Upper lobe of left lung (tissue), 6 donors: Measurements from ENCODE around the gene ZCCHC24. TPM values are rescaled to one million over a fixed set of nuclear protein-coding genes. Genes with fewer than 3 reads are reported as not detected.

Experiments
- ATAC-seq, 2 donors: fragments of 200-7000 bp; cut with Tn5 transposase; one replicate each; pipeline ENCODE4 v1.9.1; 2022; ENCODE audit warnings: mild to moderate bottlenecking in 2 of 2, moderate library complexity in 2 of 2; ENCODE audit not compliant: low FRiP score in 2 of 2
- DNase-seq, 2 donors: peaks; one replicate each; pipeline ENCODE4 v3.0.0-alpha.2; 2019 to 2020
- H3K27ac ChIP-seq, 4 donors: fragments of 200-600 bp; sonication (generic); one replicate each; pipeline ENCODE4 v1.5.1; 2016 to 2019
- H3K27me3 ChIP-seq, 4 donors: fragments of 200-600 bp; sonication (generic); one replicate each; pipeline ENCODE4 v1.5.1; 2017 to 2019
- H3K36me3 ChIP-seq, 4 donors: fragments of 200-600 bp; sonication (generic); one replicate each; pipeline ENCODE4 v1.5.1; 2016 to 2019
- H3K4me1 ChIP-seq, 4 donors: fragments of 200-600 bp; sonication (generic); one replicate each; pipeline ENCODE4 v1.5.1; 2018 to 2019
- H3K4me3 ChIP-seq, 4 donors: fragments of 200-600 bp; sonication (generic); one replicate each; pipeline ENCODE4 v1.5.1; 2017 to 2019; ENCODE audit warnings: mild to moderate bottlenecking in 2 of 4, moderate library complexity in 1 of 4
- H3K9me3 ChIP-seq, 4 donors: fragments of 200-600 bp; sonication (generic); one replicate each; pipeline ENCODE4 v1.5.1; 2018 to 2019
- EP300 ChIP-seq, 4 donors: sonication (generic); formaldehyde crosslinking; IDR thresholded peaks; one replicate each; pipeline ENCODE4 v1.5.1; 2017; ENCODE audit warnings: antibody characterized with exemption in 4 of 4, control low read depth in 2 of 4
- POLR2A ChIP-seq, 4 donors: fragments of 450-650 bp; IDR thresholded peaks; one replicate each; pipeline ENCODE4 v1.5.1; 2016 to 2017; ENCODE audit warnings: antibody characterized with exemption in 4 of 4, mild to moderate bottlenecking in 2 of 4
- POLR2AphosphoS5 ChIP-seq, 2 donors: sonication (generic); formaldehyde crosslinking; IDR thresholded peaks; one replicate each; pipeline ENCODE4 v1.5.1; 2017; ENCODE audit warnings: antibody characterized with exemption in 2 of 2
- WGBS, 2 donors: methylation state at CpG; one replicate each; pipeline ENCODE4 v1.1.5; 2017 to 2018; 5-methylcytosine and 5-hydroxymethylcytosine counted together
- total RNA-seq, 6 donors: library from RNA; depleted of rRNA in 4 of 6; stranded (reverse); fragments of >200 nt in 4 of 6; gene quantifications; one replicate each; pipeline versions ENCODE4 v1.1.0 to v1.2.1, GENCODE V29; 2016 to 2021
- TF ChIP-seq, protein P1 (sequence below), 6 experiments: fragments of 450-650 bp in 4 of 6; fragments of 200-600 bp in 2 of 6; sonication (generic) in 2 of 6; IDR thresholded peaks; one replicate each; pipeline ENCODE4 v1.5.1; 2016 to 2019; ENCODE audit warnings: antibody characterized with exemption in 6 of 6
- donor health status: DM: no; HTN: no; CAD: no; lungs with moderate emphysema.
- donor health status: DM: no; HTN: yes; CAD: no; lungs with severe emphysema.

ZCCHC24 gene
- total RNA-seq, 6 donors from 2014 or later: 12.6 to 45.7 (median 21.0) TPM

DNA sequence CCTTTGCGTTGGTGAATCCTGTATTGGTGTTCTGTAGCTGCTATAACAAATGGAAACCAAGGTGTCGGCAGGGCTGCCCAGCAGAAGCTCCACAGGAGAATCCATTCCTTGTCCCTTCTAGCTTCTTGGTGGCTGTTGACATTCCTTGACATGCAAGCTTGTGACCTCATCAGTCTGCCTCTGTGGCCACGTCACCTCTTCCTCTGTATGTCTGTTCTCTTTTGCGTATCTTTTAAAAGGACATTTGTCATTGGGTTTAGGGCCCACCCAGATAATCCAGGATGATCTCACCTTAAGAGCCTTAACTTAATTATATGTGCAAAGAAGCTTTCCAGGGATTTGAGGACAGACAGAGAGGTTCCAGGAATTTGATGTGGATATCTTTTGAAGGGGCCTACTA is 15.3 kb upstream of the ZCCHC24 start:
- WGBS, 2 donors: 91 to 93% methylated on average over 4 of the region's 4 CpGs
- ATAC-seq (no peak), DNase-seq (no peak)
- H3K9me3 ChIP-seq: no peaks in the 10 kb centered on the region
- no peaks in the 10 kb centered on the region for H3K27me3 ChIP-seq
- H3K4me1 ChIP-seq: no peaks in the 10 kb centered on the region
- no peak overlapping the region for H3K4me3 ChIP-seq
- TF ChIP-seq, protein P1, sequence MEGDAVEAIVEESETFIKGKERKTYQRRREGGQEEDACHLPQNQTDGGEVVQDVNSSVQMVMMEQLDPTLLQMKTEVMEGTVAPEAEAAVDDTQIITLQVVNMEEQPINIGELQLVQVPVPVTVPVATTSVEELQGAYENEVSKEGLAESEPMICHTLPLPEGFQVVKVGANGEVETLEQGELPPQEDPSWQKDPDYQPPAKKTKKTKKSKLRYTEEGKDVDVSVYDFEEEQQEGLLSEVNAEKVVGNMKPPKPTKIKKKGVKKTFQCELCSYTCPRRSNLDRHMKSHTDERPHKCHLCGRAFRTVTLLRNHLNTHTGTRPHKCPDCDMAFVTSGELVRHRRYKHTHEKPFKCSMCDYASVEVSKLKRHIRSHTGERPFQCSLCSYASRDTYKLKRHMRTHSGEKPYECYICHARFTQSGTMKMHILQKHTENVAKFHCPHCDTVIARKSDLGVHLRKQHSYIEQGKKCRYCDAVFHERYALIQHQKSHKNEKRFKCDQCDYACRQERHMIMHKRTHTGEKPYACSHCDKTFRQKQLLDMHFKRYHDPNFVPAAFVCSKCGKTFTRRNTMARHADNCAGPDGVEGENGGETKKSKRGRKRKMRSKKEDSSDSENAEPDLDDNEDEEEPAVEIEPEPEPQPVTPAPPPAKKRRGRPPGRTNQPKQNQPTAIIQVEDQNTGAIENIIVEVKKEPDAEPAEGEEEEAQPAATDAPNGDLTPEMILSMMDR (IDR thresholded peaks at IDR 0.05): no peak
- no peak for TF ChIP-seq POLR2A (IDR thresholded peaks at IDR 0.05)
- TF ChIP-seq POLR2AphosphoS5 (IDR thresholded peaks at IDR 0.05): no peak
- no peak for TF ChIP-seq EP300 (IDR thresholded peaks at IDR 0.05)
- no peak overlapping the region for H3K27ac ChIP-seq
- no peaks in the 10 kb centered on the region for H3K36me3 ChIP-seq

DNA sequence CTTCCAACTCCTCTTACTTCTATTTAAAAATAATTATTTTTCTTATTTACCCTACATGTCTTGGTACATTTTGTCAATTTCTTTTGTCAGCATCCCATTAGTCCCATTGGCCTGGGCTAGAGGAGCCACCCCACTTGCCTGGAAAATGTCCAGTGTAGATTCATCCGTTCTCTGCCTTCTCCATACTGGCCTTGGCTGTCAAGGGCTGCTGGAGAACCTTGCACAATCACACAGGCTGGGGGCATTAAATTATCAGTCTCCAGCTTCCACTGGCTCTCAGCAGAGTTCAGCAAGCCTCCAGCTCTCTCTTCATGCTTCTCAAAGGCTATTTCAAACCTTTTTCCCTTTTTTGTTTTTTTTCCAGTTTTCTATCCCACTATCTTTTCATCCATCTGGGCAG is 13.8 kb upstream of the ZCCHC24 start:
- TF ChIP-seq POLR2A (IDR thresholded peaks at IDR 0.05): no peak
- TF ChIP-seq, protein P1 (IDR thresholded peaks at IDR 0.05): no peak
- no peaks in the 10 kb centered on the region for H3K9me3 ChIP-seq
- no peak overlapping the region for H3K4me3 ChIP-seq
- DNase-seq (no peak), ATAC-seq (no peak)
- no peaks in the 10 kb centered on the region for H3K27me3 ChIP-seq
- H3K36me3 ChIP-seq: no peaks in the 10 kb centered on the region
- 53 to 80% methylated on average over 1 of the region's 1 CpG for WGBS, 2 donors
- no peak overlapping the region for H3K27ac ChIP-seq
- H3K4me1 ChIP-seq: peaks cover 0 to 5% (median 0%) of the 10 kb centered on the region in 4 donors

DNA sequence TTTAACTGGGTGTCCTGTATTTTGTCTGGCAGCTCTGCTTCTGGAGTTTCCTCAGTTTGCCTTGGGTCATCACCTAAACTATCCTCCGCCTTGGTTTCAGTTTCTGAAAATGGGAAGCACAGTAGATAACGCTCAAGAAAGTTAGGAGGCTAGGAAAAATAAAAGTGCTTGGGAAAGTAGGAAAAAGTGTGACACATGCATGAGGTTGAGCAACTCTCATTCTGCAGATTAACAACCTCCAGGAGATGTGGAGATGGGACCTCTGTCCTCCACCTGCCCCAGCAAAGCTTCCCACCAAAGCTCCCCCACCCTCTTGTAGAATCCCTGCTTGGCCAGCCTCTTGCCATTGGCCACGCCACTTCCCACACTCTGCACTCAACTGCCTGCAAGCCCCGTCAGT is 13.1 kb upstream of the ZCCHC24 start:
- H3K4me1 ChIP-seq: peaks cover 0 to 7% (median 0%) of the 10 kb centered on the region in 4 donors
- H3K36me3 ChIP-seq: no peaks in the 10 kb centered on the region
- H3K27ac ChIP-seq: no peak overlapping the region
- no peak for ATAC-seq
- no peaks in the 10 kb centered on the region for H3K9me3 ChIP-seq
- WGBS, 2 donors: 89 to 92% methylated on average over 4 of the region's 4 CpGs
- TF ChIP-seq, protein P1 (IDR thresholded peaks at IDR 0.05): no peak
- TF ChIP-seq POLR2AphosphoS5 (IDR thresholded peaks at IDR 0.05) (no peak), EP300 (IDR thresholded peaks at IDR 0.05) (no peak), POLR2A (IDR thresholded peaks at IDR 0.05) (no peak)
- H3K4me3 ChIP-seq: no peak overlapping the region
- no peak for DNase-seq
- H3K27me3 ChIP-seq: no peaks in the 10 kb centered on the region

DNA sequence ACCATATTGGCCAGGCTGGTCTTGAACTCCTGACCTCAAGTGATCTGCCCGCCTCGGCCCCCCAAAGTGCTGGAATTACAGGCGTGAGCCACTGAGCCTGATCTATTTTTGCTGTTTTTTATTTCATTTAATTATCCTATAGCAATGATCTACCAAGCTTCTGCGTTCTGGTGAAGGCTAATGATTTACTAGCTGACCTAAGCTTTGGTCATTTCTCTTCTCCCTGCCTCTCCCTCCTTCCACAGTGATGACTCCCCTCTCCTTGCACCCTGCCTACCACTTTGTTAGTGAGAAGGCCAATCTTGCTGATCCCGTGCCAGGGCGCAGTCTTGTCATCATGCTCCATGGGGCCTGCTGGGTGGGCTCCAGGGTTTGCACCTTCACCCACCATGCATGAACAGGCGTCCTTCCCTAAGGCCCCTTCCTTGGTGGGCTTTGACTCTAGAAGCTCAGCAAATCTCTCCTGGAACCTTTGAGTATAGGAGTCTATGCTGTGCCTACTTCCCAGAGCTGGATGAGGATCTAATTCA is 11.9 kb upstream of the ZCCHC24 start:
- Histone ChIP-seq H3K4me3 (no peak overlapping the region), H3K27me3 (no peaks in the 10 kb centered on the region), H3K4me1 (peaks cover 0 to 7% (median 0%) of the 10 kb centered on the region in 4 donors), H3K27ac (no peak overlapping the region), H3K9me3 (no peaks in the 10 kb centered on the region), H3K36me3 (no peaks in the 10 kb centered on the region)
- TF ChIP-seq POLR2AphosphoS5 (IDR thresholded peaks at IDR 0.05) (no peak), POLR2A (IDR thresholded peaks at IDR 0.05) (no peak), EP300 (IDR thresholded peaks at IDR 0.05) (no peak)
- TF ChIP-seq, protein P1 (IDR thresholded peaks at IDR 0.05): no peak
- no peak for ATAC-seq
- no peak for DNase-seq
- 81 to 87% methylated on average over 7 of the region's 7 CpGs for WGBS, 2 donors

DNA sequence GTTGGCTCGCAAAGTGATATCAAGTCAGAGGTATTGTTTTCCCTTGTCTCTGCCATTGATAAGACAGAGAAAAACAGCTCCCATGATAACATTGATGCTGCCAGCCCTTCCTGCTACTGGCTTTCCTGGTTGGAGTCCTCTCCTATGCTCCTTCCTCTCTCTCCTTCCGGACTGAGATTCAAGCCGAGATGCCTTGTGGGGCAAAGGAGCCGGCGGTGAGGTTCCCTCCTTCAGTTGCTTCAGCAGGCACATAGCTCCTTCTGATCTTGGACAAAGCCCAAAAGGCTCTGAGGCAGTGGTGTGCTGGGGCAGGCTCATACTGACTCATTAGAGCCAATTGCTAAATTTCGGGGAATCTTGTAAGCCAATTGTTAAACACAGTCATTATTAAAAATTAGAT is 8.8 kb upstream of the ZCCHC24 start:
- peak overlapping the region in 2 of 4 donors; percentile 13 to 36 for H3K27ac ChIP-seq
- 41 to 50% methylated on average over 6 of the region's 6 CpGs for WGBS, 2 donors

More for the DNA sequence above, 8.8 kb upstream of the ZCCHC24 start:
- H3K36me3 ChIP-seq: no peaks in the 10 kb centered on the region
- H3K27me3 ChIP-seq: no peaks in the 10 kb centered on the region
- no peaks in the 10 kb centered on the region for H3K9me3 ChIP-seq
- ATAC-seq (peak in 1 of 2 donors; percentile 83), DNase-seq (peak in 1 of 2 donors; percentile 50)
- no peak overlapping the region for H3K4me3 ChIP-seq
- TF ChIP-seq EP300 (IDR thresholded peaks at IDR 0.05) (no peak), POLR2AphosphoS5 (IDR thresholded peaks at IDR 0.05) (no peak), POLR2A (IDR thresholded peaks at IDR 0.05) (no peak)
- TF ChIP-seq, protein P1 (IDR thresholded peaks at IDR 0.05): no peak
- H3K4me1 ChIP-seq: peaks cover 0 to 12% (median 4%) of the 10 kb centered on the region in 4 donors
